Activated naive CD4-positive, alpha-beta T cell treated with anti-CD3 and anti-CD28 coated beads, Interleukin-2, amount 10 ng/mL, durations not matched to agents 7 days and 5 days (primary cell): Measurements from ENCODE around the gene TAF1L.
"Not testable (repeated sequence)": the region's sequence is repeated elsewhere in the genome, so short reads cannot be mapped to it uniquely, and the experiment has no call there.

Experiments
- CTCF ChIA-PET: fragments of 350-600 bp; sonication (Branson Sonifier 250); formaldehyde crosslinking; loops from one replicate; lab custom pipeline; 2021; ENCODE audit warnings: antibody characterized with exemption; lab: Charles Lee
- DNase-seq: peaks from one replicate; pipeline ENCODE4 v3.0.0-alpha.2; 2020
- H3K27ac Mint-ChIP-seq: one replicate; pipeline ENCODE4 v1.8.0; 2021; ENCODE audit warnings: mild to moderate bottlenecking, moderate library complexity, mixed read lengths
- H3K27me3 Mint-ChIP-seq: one replicate; pipeline ENCODE4 v1.8.0; 2021; ENCODE audit warnings: mild to moderate bottlenecking, mixed read lengths
- H3K36me3 Mint-ChIP-seq: one replicate; pipeline ENCODE4 v1.8.0; 2021; ENCODE audit warnings: mixed read lengths
- H3K4me1 Mint-ChIP-seq: one replicate; pipeline ENCODE4 v1.8.0; 2021; ENCODE audit warnings: mixed read lengths
- H3K4me3 Mint-ChIP-seq: one replicate; pipeline ENCODE4 v1.8.0; 2021; ENCODE audit warnings: mild to moderate bottlenecking, moderate library complexity, mixed read lengths
- H3K9me3 Mint-ChIP-seq: one replicate; pipeline ENCODE4 v1.8.0; 2021; ENCODE audit warnings: mixed read lengths

TAF1L gene

GRCh38 chr9:32635362-32635761 is at the start of gene TAF1L:
TSS of gene TAF1L (minus strand) at chr9:32635669. CDS start at chr9:32635579, 90 bp downstream.
- H3K36me3 Mint-ChIP-seq, result no peaks in the 10 kb centered on the region
- CTCF ChIA-PET, result no interaction called here
- H3K4me3 Mint-ChIP-seq, result no peak within 1 kb of the TSS
- H3K9me3 Mint-ChIP-seq, result no peaks in the 10 kb centered on the region
- no peaks in the 10 kb centered on the region for H3K27me3 Mint-ChIP-seq
- H3K27ac Mint-ChIP-seq, result no peak within 1 kb of the TSS
- no peak for DNase-seq
- no peaks in the 10 kb centered on the region for H3K4me1 Mint-ChIP-seq

GRCh38 chr9:32681751-32682150 is 46.3 kb upstream of the TAF1L start:
- CTCF ChIA-PET, result no interaction called here
- no peaks in the 10 kb centered on the region for H3K4me1 Mint-ChIP-seq
- no peak for DNase-seq

GRCh38 chr9:32677931-32678330 is 42.5 kb upstream of the TAF1L start:
- Mint-ChIP-seq H3K27ac (no peak overlapping the region), H3K9me3 (peaks cover 3% of the 10 kb centered on the region), H3K27me3 (peaks cover 5% of the 10 kb centered on the region), H3K4me3 (no peak overlapping the region), H3K36me3 (no peaks in the 10 kb centered on the region), H3K4me1 (no peaks in the 10 kb centered on the region)
- CTCF ChIA-PET, result no interaction called here
- no peak for DNase-seq

More at GRCh38 chr9:32681751-32682150, 46.3 kb upstream of the TAF1L start:
- Mint-ChIP-seq H3K27me3 (peaks cover 3% of the 10 kb centered on the region), H3K9me3 (peaks cover 3% of the 10 kb centered on the region), H3K27ac (no peak overlapping the region), H3K36me3 (no peaks in the 10 kb centered on the region), H3K4me3 (no peak overlapping the region)

- H3K9me3 Mint-ChIP-seq, result no peaks in the 10 kb centered on the region
- H3K36me3 Mint-ChIP-seq, result no peaks in the 10 kb centered on the region
- H3K4me1 Mint-ChIP-seq, result no peaks in the 10 kb centered on the region
- H3K27ac Mint-ChIP-seq, result no peak overlapping the region
- no peak overlapping the region for H3K4me3 Mint-ChIP-seq
- DNase-seq, result no peak
- peaks cover 7% of the 10 kb centered on the region for H3K27me3 Mint-ChIP-seq
- CTCF ChIA-PET, result no interaction called here
Observed at GRCh38 chr9:32672469-32672868, 37.0 kb upstream of the TAF1L start.

GRCh38 chr9:32671333-32671732 is 35.9 kb upstream of the TAF1L start:
- CTCF ChIA-PET, result no interaction called here
- Mint-ChIP-seq H3K27ac (no peak overlapping the region), H3K36me3 (no peaks in the 10 kb centered on the region), H3K27me3 (peaks cover 7% of the 10 kb centered on the region), H3K4me3 (no peak overlapping the region), H3K9me3 (no peaks in the 10 kb centered on the region), H3K4me1 (no peaks in the 10 kb centered on the region)
- no peak for DNase-seq

- no peak overlapping the region for H3K4me3 Mint-ChIP-seq
- peaks cover 4% of the 10 kb centered on the region for H3K27me3 Mint-ChIP-seq
- DNase-seq, result no peak
- no peaks in the 10 kb centered on the region for H3K36me3 Mint-ChIP-seq
- H3K27ac Mint-ChIP-seq, result no peak overlapping the region
- CTCF ChIA-PET, result no interaction called here
- no peaks in the 10 kb centered on the region for H3K9me3 Mint-ChIP-seq
- H3K4me1 Mint-ChIP-seq, result no peaks in the 10 kb centered on the region
Observed at GRCh38 chr9:32665101-32665500, 29.6 kb upstream of the TAF1L start.

- DNase-seq, result no peak
- Mint-ChIP-seq H3K4me1 (no peaks in the 10 kb centered on the region), H3K27me3 (peaks cover 1% of the 10 kb centered on the region), H3K4me3 (no peak overlapping the region), H3K27ac (no peak overlapping the region), H3K36me3 (no peaks in the 10 kb centered on the region), H3K9me3 (no peaks in the 10 kb centered on the region)
- CTCF ChIA-PET, result no interaction called here
Observed at GRCh38 chr9:32663741-32664140, 28.3 kb upstream of the TAF1L start.

- Mint-ChIP-seq H3K36me3 (no peaks in the 10 kb centered on the region), H3K4me1 (no peaks in the 10 kb centered on the region), H3K27me3 (no peaks in the 10 kb centered on the region), H3K4me3 (no peak overlapping the region), H3K9me3 (no peaks in the 10 kb centered on the region), H3K27ac (no peak overlapping the region)
- no peak for DNase-seq
- CTCF ChIA-PET, result no interaction called here
Observed at GRCh38 chr9:32647671-32648070, 12.2 kb upstream of the TAF1L start.

GRCh38 chr9:32644698-32645097 is 9.2 kb upstream of the TAF1L start:
- H3K36me3 Mint-ChIP-seq, result no peaks in the 10 kb centered on the region
- CTCF ChIA-PET, result no interaction called here
- no peak for DNase-seq
- H3K27ac Mint-ChIP-seq, result no peak overlapping the region
- no peak overlapping the region for H3K4me3 Mint-ChIP-seq
- no peaks in the 10 kb centered on the region for H3K4me1 Mint-ChIP-seq
- H3K9me3 Mint-ChIP-seq, result no peaks in the 10 kb centered on the region
- H3K27me3 Mint-ChIP-seq, result no peaks in the 10 kb centered on the region

GRCh38 chr9:32633151-32633550 is 2.3 kb downstream of the TAF1L start:
- H3K27me3 Mint-ChIP-seq, H3K4me1 Mint-ChIP-seq, CTCF ChIA-PET, H3K4me3 Mint-ChIP-seq, H3K36me3 Mint-ChIP-seq, DNase-seq, H3K27ac Mint-ChIP-seq, H3K9me3 Mint-ChIP-seq: not testable (repeated sequence)

GRCh38 chr9:32631991-32632390 is 3.5 kb downstream of the TAF1L start:
- no peaks in the 10 kb centered on the region for H3K36me3 Mint-ChIP-seq
- no peak overlapping the region for H3K27ac Mint-ChIP-seq
- DNase-seq, result no peak
- CTCF ChIA-PET, result no interaction called here
- H3K27me3 Mint-ChIP-seq, result no peaks in the 10 kb centered on the region
- H3K9me3 Mint-ChIP-seq, result no peaks in the 10 kb centered on the region
- no peak overlapping the region for H3K4me3 Mint-ChIP-seq
- no peaks in the 10 kb centered on the region for H3K4me1 Mint-ChIP-seq

GRCh38 chr9:32627394-32627954 is 8.0 kb downstream of the TAF1L start:
- Mint-ChIP-seq H3K27ac (no peak overlapping the region), H3K36me3 (no peaks in the 10 kb centered on the region), H3K9me3 (no peaks in the 10 kb centered on the region), H3K27me3 (no peaks in the 10 kb centered on the region), H3K4me1 (no peaks in the 10 kb centered on the region), H3K4me3 (no peak overlapping the region)
- no peak for DNase-seq
- CTCF ChIA-PET, result interaction anchor here (0.7 kb wide), 1 partner anchor 285 kb away, joined by 3 read pairs; no protein-coding TSS in a partner anchor

GRCh38 chr9:32625320-32625719 is 10.1 kb downstream of the TAF1L start:
- CTCF ChIA-PET, result no interaction called here
- no peaks in the 10 kb centered on the region for H3K36me3 Mint-ChIP-seq
- no peak overlapping the region for H3K4me3 Mint-ChIP-seq
- no peaks in the 10 kb centered on the region for H3K4me1 Mint-ChIP-seq
- no peaks in the 10 kb centered on the region for H3K9me3 Mint-ChIP-seq
- no peak overlapping the region for H3K27ac Mint-ChIP-seq
- DNase-seq, result no peak
- peaks cover 3% of the 10 kb centered on the region for H3K27me3 Mint-ChIP-seq

GRCh38 chr9:32622948-32623347 is 12.5 kb downstream of the TAF1L start:
- Mint-ChIP-seq H3K4me3 (no peak overlapping the region), H3K27me3 (peaks cover 11% of the 10 kb centered on the region), H3K9me3 (no peaks in the 10 kb centered on the region), H3K4me1 (no peaks in the 10 kb centered on the region), H3K27ac (no peak overlapping the region), H3K36me3 (no peaks in the 10 kb centered on the region)
- CTCF ChIA-PET, result no interaction called here
- no peak for DNase-seq

- H3K27me3 Mint-ChIP-seq, result peaks cover 11% of the 10 kb centered on the region
- no peaks in the 10 kb centered on the region for H3K4me1 Mint-ChIP-seq
- H3K4me3 Mint-ChIP-seq, result no peak overlapping the region
- no peaks in the 10 kb centered on the region for H3K36me3 Mint-ChIP-seq
- H3K27ac Mint-ChIP-seq, result no peak overlapping the region
- DNase-seq, result no peak
- CTCF ChIA-PET, result no interaction called here
- H3K9me3 Mint-ChIP-seq, result no peaks in the 10 kb centered on the region
Observed at GRCh38 chr9:32618261-32618660, 17.2 kb downstream of the TAF1L start.

GRCh38 chr9:32606811-32607210 is 28.7 kb downstream of the TAF1L start:
- Mint-ChIP-seq H3K36me3 (no peaks in the 10 kb centered on the region), H3K4me1 (peaks cover 2% of the 10 kb centered on the region), H3K4me3 (no peak overlapping the region), H3K9me3 (peaks cover 2% of the 10 kb centered on the region), H3K27ac (no peak overlapping the region), H3K27me3 (peaks cover 8% of the 10 kb centered on the region)
- DNase-seq, result no peak
- CTCF ChIA-PET, result no interaction called here
